Measurements from ENCODE around the gene IGFL2. TPM values are rescaled to one million over a fixed set of nuclear protein-coding genes. Genes with fewer than 3 reads are reported as not detected.
"Not testable (repeated sequence)": the region's sequence is repeated elsewhere in the genome, so short reads cannot be mapped to it uniquely, and the experiment has no call there.

The IGFL2 gene
- polyA plus RNA-seq (2013, experiment 1 of 2): not detected
- polyA plus RNA-seq (2013, experiment 2 of 2): not detected

GRCh38 chr19:46147791-46148288 is at the start of gene IGFL2:
Gene IGFL2 (plus strand): TSS chr19:46148238. CDS start chr19:46148279, 41 bp downstream.
- H2BK120ac ChIP-seq (ENCODE audit: low read depth, low read length): no peak within 1 kb of the TSS
- H2AFZ ChIP-seq (ENCODE audit: low read depth, low read length): no peak within 1 kb of the TSS
- H3K36me3 ChIP-seq (ENCODE audit: control insufficient read depth in 1 of 2, insufficient read depth in 2 of 2, low read depth in 1 of 2, low read length in 2 of 2): no peaks in the 10 kb centered on the region
- no peak within 1 kb of the TSS for H3K9ac ChIP-seq (ENCODE audit: low read length)
- no peak within 1 kb of the TSS for H3K4ac ChIP-seq (ENCODE audit: low read depth in 1 of 2, low read length in 2 of 2)
- 83% methylated on average over 6 of the region's 6 CpGs for WGBS
- no peak within 1 kb of the TSS for H3K14ac ChIP-seq (ENCODE audit: low read length in 2 of 2)
- H2BK5ac ChIP-seq (ENCODE audit: low read depth, low read length, poor library complexity, severe bottlenecking): no peak within 1 kb of the TSS
- no peak within 1 kb of the TSS for H3K18ac ChIP-seq (ENCODE audit: low read depth in 1 of 2, low read length in 2 of 2)
- H4K8ac ChIP-seq (ENCODE audit: low read length): no peak within 1 kb of the TSS
- H3K27ac ChIP-seq (ENCODE audit: low read length, poor library complexity, severe bottlenecking): no peak within 1 kb of the TSS
- H3K23ac ChIP-seq (ENCODE audit: low read length in 2 of 2): no peak within 1 kb of the TSS
- no peak within 1 kb of the TSS for H3K4me3 ChIP-seq (ENCODE audit: insufficient read depth in 1 of 2, low read depth in 1 of 2, low read length in 2 of 2)
- no peak within 1 kb of the TSS for H3K4me2 ChIP-seq (ENCODE audit: low read length, poor library complexity, severe bottlenecking)
- no peaks in the 10 kb centered on the region for H3K79me1 ChIP-seq (replicated peaks; ENCODE audit: low read length, poor library complexity, severe bottlenecking)
- no peak within 1 kb of the TSS for H2BK12ac ChIP-seq (ENCODE audit: low read length in 2 of 2)
- no peak within 1 kb of the TSS for H2AK5ac ChIP-seq (ENCODE audit: low read length, severe bottlenecking)
- H2BK15ac ChIP-seq (ENCODE audit: low read depth, poor library complexity, severe bottlenecking): no peak within 1 kb of the TSS
- H3K27me3 ChIP-seq (ENCODE audit: control insufficient read depth in 1 of 2, insufficient read depth in 1 of 2, low read length in 2 of 2): peaks cover 28 to 69% of the 10 kb centered on the region in 2 experiments
- H4K91ac ChIP-seq (ENCODE audit: low read length): no peak within 1 kb of the TSS
- no peak for DNase-seq
- no peaks in the 10 kb centered on the region for H3K9me3 ChIP-seq (ENCODE audit: control insufficient read depth, low read length)
- no peaks in the 10 kb centered on the region for H3K4me1 ChIP-seq (ENCODE audit: control insufficient read depth, insufficient read depth, low read depth, low read length)

- Histone ChIP-seq H2AK5ac (ENCODE audit: low read length, severe bottlenecking) (no peak overlapping the region), H2BK15ac (ENCODE audit: low read depth, poor library complexity, severe bottlenecking) (no peak overlapping the region), H2BK12ac (ENCODE audit: low read length in 2 of 2) (no peak overlapping the region), H3K36me3 (ENCODE audit: control insufficient read depth in 1 of 2, insufficient read depth in 2 of 2, low read depth in 1 of 2, low read length in 2 of 2) (no peaks in the 10 kb centered on the region), H3K27ac (ENCODE audit: low read length, poor library complexity, severe bottlenecking) (no peak overlapping the region), H3K4me1 (ENCODE audit: control insufficient read depth, insufficient read depth, low read depth, low read length) (no peaks in the 10 kb centered on the region), H3K4ac (ENCODE audit: low read depth in 1 of 2, low read length in 2 of 2) (no peak overlapping the region), H2AFZ (ENCODE audit: low read depth, low read length) (no peak overlapping the region), H3K4me3 (ENCODE audit: insufficient read depth in 1 of 2, low read depth in 1 of 2, low read length in 2 of 2) (no peak overlapping the region), H3K9ac (ENCODE audit: low read length) (no peak overlapping the region), H3K14ac (ENCODE audit: low read length in 2 of 2) (no peak overlapping the region), H3K4me2 (ENCODE audit: low read length, poor library complexity, severe bottlenecking) (no peak overlapping the region), H3K79me1 (replicated peaks; ENCODE audit: low read length, poor library complexity, severe bottlenecking) (no peaks in the 10 kb centered on the region), H3K23ac (ENCODE audit: low read length in 2 of 2) (no peak overlapping the region), H2BK5ac (ENCODE audit: low read depth, low read length, poor library complexity, severe bottlenecking) (no peak overlapping the region), H4K91ac (ENCODE audit: low read length) (no peak overlapping the region), H2BK120ac (ENCODE audit: low read depth, low read length) (no peak overlapping the region), H3K9me3 (ENCODE audit: control insufficient read depth, low read length) (peaks cover 17% of the 10 kb centered on the region), H3K27me3 (ENCODE audit: control insufficient read depth in 1 of 2, insufficient read depth in 1 of 2, low read length in 2 of 2) (peaks cover 31 to 64% of the 10 kb centered on the region in 2 experiments), H3K18ac (ENCODE audit: low read depth in 1 of 2, low read length in 2 of 2) (no peak overlapping the region), H4K8ac (ENCODE audit: low read length) (no peak overlapping the region)
- 90% methylated on average over 1 of the region's 1 CpG for WGBS
- DNase-seq: no peak
Observed at GRCh38 chr19:46100344-46100743, 47.7 kb upstream of the IGFL2 start.

DNA sequence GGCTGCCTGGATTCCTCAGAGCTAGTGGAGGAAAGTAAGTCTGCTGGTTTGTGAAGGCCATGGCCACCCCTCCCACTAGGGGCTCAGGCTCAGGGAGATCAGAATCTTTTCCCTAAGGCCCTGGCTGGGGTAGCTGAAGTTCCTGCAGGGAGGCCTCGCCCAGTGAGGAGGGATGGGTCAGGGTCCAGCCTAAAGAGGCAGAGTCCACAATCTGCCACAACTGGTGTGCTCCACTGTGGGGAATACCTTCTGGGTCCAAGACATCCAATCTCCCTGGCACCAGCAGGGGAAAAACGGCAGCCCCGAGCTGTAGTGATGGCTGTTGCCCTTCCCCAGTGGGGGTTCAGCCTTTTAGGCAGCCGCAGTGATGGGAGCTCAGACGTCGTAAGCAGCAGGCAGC is 46.7 kb upstream of the IGFL2 start:
- Histone ChIP-seq H3K4me3 (ENCODE audit: insufficient read depth in 1 of 2, low read depth in 1 of 2, low read length in 2 of 2) (no peak overlapping the region), H3K79me1 (replicated peaks; ENCODE audit: low read length, poor library complexity, severe bottlenecking) (no peaks in the 10 kb centered on the region), H2AFZ (ENCODE audit: low read depth, low read length) (no peak overlapping the region), H3K14ac (ENCODE audit: low read length in 2 of 2) (no peak overlapping the region), H2BK120ac (ENCODE audit: low read depth, low read length) (no peak overlapping the region), H2AK5ac (ENCODE audit: low read length, severe bottlenecking) (no peak overlapping the region), H4K8ac (ENCODE audit: low read length) (no peak overlapping the region), H3K18ac (ENCODE audit: low read depth in 1 of 2, low read length in 2 of 2) (no peak overlapping the region), H3K4me2 (ENCODE audit: low read length, poor library complexity, severe bottlenecking) (no peak overlapping the region), H4K91ac (ENCODE audit: low read length) (peak overlapping the region; percentile 18), H3K4ac (ENCODE audit: low read depth in 1 of 2, low read length in 2 of 2) (no peak overlapping the region), H3K27ac (ENCODE audit: low read length, poor library complexity, severe bottlenecking) (no peak overlapping the region), H2BK15ac (ENCODE audit: low read depth, poor library complexity, severe bottlenecking) (no peak overlapping the region), H2BK5ac (ENCODE audit: low read depth, low read length, poor library complexity, severe bottlenecking) (no peak overlapping the region), H3K9ac (ENCODE audit: low read length) (no peak overlapping the region), H3K27me3 (ENCODE audit: control insufficient read depth in 1 of 2, insufficient read depth in 1 of 2, low read length in 2 of 2) (peaks cover 35 to 64% of the 10 kb centered on the region in 2 experiments), H2BK12ac (ENCODE audit: low read length in 2 of 2) (no peak overlapping the region), H3K36me3 (ENCODE audit: control insufficient read depth in 1 of 2, insufficient read depth in 2 of 2, low read depth in 1 of 2, low read length in 2 of 2) (no peaks in the 10 kb centered on the region), H3K4me1 (ENCODE audit: control insufficient read depth, insufficient read depth, low read depth, low read length) (no peaks in the 10 kb centered on the region), H3K23ac (ENCODE audit: low read length in 2 of 2) (peak overlapping the region in 1 of 2 experiments; percentile 40), H3K9me3 (ENCODE audit: control insufficient read depth, low read length) (peaks cover 17% of the 10 kb centered on the region)
- DNase-seq: no peak
- WGBS: 71% methylated on average over 6 of the region's 6 CpGs

DNA sequence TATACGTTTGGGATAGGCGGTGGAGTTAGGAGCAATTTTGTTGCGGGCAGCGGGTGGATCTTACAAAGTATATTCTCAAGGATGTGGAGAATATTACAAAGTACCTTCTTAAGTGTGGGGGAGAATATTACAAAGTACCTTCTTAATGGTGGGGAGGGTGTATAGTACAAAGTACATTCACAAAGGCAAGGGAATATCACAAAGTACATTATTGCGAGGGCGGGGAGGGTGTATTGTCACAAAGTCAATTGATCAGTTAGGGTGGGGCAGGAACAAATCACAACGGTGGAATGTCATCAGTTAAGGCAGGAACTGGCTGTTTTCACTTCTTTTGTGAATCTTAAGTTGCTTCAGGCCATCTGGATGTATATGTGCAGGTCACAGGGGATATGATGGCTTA is 45.7 kb upstream of the IGFL2 start:
- H3K4ac ChIP-seq (ENCODE audit: low read depth in 1 of 2, low read length in 2 of 2); H3K27ac ChIP-seq (ENCODE audit: low read length, poor library complexity, severe bottlenecking); DNase-seq; H2AK5ac ChIP-seq (ENCODE audit: low read length, severe bottlenecking); H3K18ac ChIP-seq (ENCODE audit: low read depth in 1 of 2, low read length in 2 of 2); H2BK120ac ChIP-seq (ENCODE audit: low read depth, low read length); H2BK12ac ChIP-seq (ENCODE audit: low read length in 2 of 2); H3K36me3 ChIP-seq (ENCODE audit: control insufficient read depth in 1 of 2, insufficient read depth in 2 of 2, low read depth in 1 of 2, low read length in 2 of 2); H3K4me1 ChIP-seq (ENCODE audit: control insufficient read depth, insufficient read depth, low read depth, low read length); H3K4me3 ChIP-seq (ENCODE audit: insufficient read depth in 1 of 2, low read depth in 1 of 2, low read length in 2 of 2); H2AFZ ChIP-seq (ENCODE audit: low read depth, low read length); H3K4me2 ChIP-seq (ENCODE audit: low read length, poor library complexity, severe bottlenecking); H3K79me1 ChIP-seq (replicated peaks; ENCODE audit: low read length, poor library complexity, severe bottlenecking); H3K23ac ChIP-seq (ENCODE audit: low read length in 2 of 2); H3K14ac ChIP-seq (ENCODE audit: low read length in 2 of 2); H3K9me3 ChIP-seq (ENCODE audit: control insufficient read depth, low read length); H4K8ac ChIP-seq (ENCODE audit: low read length); H2BK15ac ChIP-seq (ENCODE audit: low read depth, poor library complexity, severe bottlenecking); H4K91ac ChIP-seq (ENCODE audit: low read length); H2BK5ac ChIP-seq (ENCODE audit: low read depth, low read length, poor library complexity, severe bottlenecking); H3K9ac ChIP-seq (ENCODE audit: low read length): not testable (repeated sequence)
- H3K27me3 ChIP-seq (ENCODE audit: control insufficient read depth in 1 of 2, insufficient read depth in 1 of 2, low read length in 2 of 2): peaks cover 39 to 70% of the 10 kb centered on the region in 2 experiments
- 89% methylated on average over 7 of the region's 7 CpGs for whole genome bisulfite sequencing

All from mesenchymal stem cell (in vitro differentiated cells and primary cell).